Stimulated activated CD8-positive, alpha-beta memory T cell treated with anti-CD3 and anti-CD28 coated beads, Interleukin-2, amount 100 ng/mL, for 1 hour (primary cell): ENCODE data around the gene TMEM119.
A peak's percentile ranks its signal among the peaks of the same experiment; 100 is the strongest.
"Not testable (repeated sequence)": the region's sequence is repeated elsewhere in the genome, so short reads cannot be mapped to it uniquely, and the experiment has no call there.

Experiments used
- DNase-seq, 2 donors: peaks; one replicate each; pipeline ENCODE4 v3.0.0-alpha.2; 2020; ENCODE audit warnings: low read depth in 2 of 2

TMEM119 gene

GRCh38 chr12:108565146-108565545, 32.7 kb downstream of the TMEM119 start:
- DNase-seq = no peak

GRCh38 chr12:108564724-108565123, 33.2 kb downstream of the TMEM119 start:
- no peak for DNase-seq

GRCh38 chr12:108563804-108564151, 34.1 kb downstream of the TMEM119 start:
- DNase-seq = no peak

GRCh38 chr12:108563136-108563803, 34.6 kb downstream of the TMEM119 start:
- DNase-seq = peak; percentile 54 to 73

- peak; percentile 98 for DNase-seq
Observed at GRCh38 chr12:108562348-108563135, 35.3 kb downstream of the TMEM119 start, which contains the start of gene ISCU. ISCU (plus strand) TSS chr12:108562596; CDS start chr12:108562623, 27 bp downstream.

- DNase-seq = no peak
Observed at GRCh38 chr12:108561852-108562347, 36.0 kb downstream of the TMEM119 start.

- DNase-seq = peak; percentile 59
Observed at GRCh38 chr12:108560752-108561719, 36.8 kb downstream of the TMEM119 start, which contains the start of gene SART3. SART3 (minus strand) TSS chr12:108561173; CDS start chr12:108561154, 19 bp downstream.

- no peak for DNase-seq
Observed at GRCh38 chr12:108560321-108560721, 37.6 kb downstream of the TMEM119 start.

- no peak for DNase-seq
Observed at GRCh38 chr12:108559748-108560147, 38.1 kb downstream of the TMEM119 start.

GRCh38 chr12:108559007-108559655, 38.8 kb downstream of the TMEM119 start:
- DNase-seq = no peak

GRCh38 chr12:108555383-108555782, 42.5 kb downstream of the TMEM119 start:
- not testable (repeated sequence) for DNase-seq

- no peak for DNase-seq
Observed at GRCh38 chr12:108553799-108554198, 44.1 kb downstream of the TMEM119 start.

- DNase-seq = no peak
Observed at GRCh38 chr12:108551535-108551934, 46.3 kb downstream of the TMEM119 start.

- no peak for DNase-seq
Observed at GRCh38 chr12:108548954-108549521, 48.8 kb downstream of the TMEM119 start.

- no peak for DNase-seq
Observed at GRCh38 chr12:108547686-108548085, 50.2 kb downstream of the TMEM119 start.

GRCh38 chr12:108543652-108544051, 54.2 kb downstream of the TMEM119 start:
- DNase-seq = no peak

- no peak for DNase-seq
Observed at GRCh38 chr12:108542320-108542719, 55.6 kb downstream of the TMEM119 start.
